Mesothelial cell of epicardium (in vitro differentiated cells): ENCODE results near the gene PDCD1. TPM values are rescaled to one million over a fixed set of nuclear protein-coding genes. Genes with fewer than 3 reads are reported as not detected.

ENCODE experiments used
- DNase-seq, 2 experiments: peaks; one replicate each; pipeline ENCODE4 v3.0.0; 2021; ENCODE audit warnings: low spot score in 2 of 2; ENCODE audit not compliant: unreplicated experiment in 2 of 2
- H3K27ac Mint-ChIP-seq: 2 replicates; pipeline ENCODE4 v1.8.0; 2021; ENCODE audit warnings: mixed read lengths
- H3K27me3 Mint-ChIP-seq: 2 replicates; pipeline ENCODE4 v1.8.0; 2021; ENCODE audit warnings: low read depth, mixed read lengths
- H3K36me3 Mint-ChIP-seq: 2 replicates; pipeline ENCODE4 v1.8.0; 2021; ENCODE audit warnings: mixed read lengths
- H3K4me1 Mint-ChIP-seq: 2 replicates; pipeline ENCODE4 v1.8.0; 2021; ENCODE audit warnings: mixed read lengths
- H3K4me3 Mint-ChIP-seq: 2 replicates; pipeline ENCODE4 v1.8.0; 2021; ENCODE audit warnings: mild to moderate bottlenecking, moderate library complexity, mixed read lengths
- H3K9me3 Mint-ChIP-seq: 2 replicates; pipeline ENCODE4 v1.8.0; 2021; ENCODE audit warnings: mixed read lengths
- total RNA-seq: library from RNA; stranded (reverse); gene quantifications from 3 replicates; pipeline ENCODE4 v1.2.1, GENCODE V29; 2021
- TF ChIP-seq, protein P1 (sequence below): fragments of 200-600 bp; sonication (generic); IDR thresholded peaks from one replicate; pipeline ENCODE4 v1.5.0; 2021; ENCODE audit warnings: antibody characterized with exemption; ENCODE audit not compliant: unreplicated experiment

PDCD1 gene
- total RNA-seq, 1 donor from 2014 or later, result not detected

DNA sequence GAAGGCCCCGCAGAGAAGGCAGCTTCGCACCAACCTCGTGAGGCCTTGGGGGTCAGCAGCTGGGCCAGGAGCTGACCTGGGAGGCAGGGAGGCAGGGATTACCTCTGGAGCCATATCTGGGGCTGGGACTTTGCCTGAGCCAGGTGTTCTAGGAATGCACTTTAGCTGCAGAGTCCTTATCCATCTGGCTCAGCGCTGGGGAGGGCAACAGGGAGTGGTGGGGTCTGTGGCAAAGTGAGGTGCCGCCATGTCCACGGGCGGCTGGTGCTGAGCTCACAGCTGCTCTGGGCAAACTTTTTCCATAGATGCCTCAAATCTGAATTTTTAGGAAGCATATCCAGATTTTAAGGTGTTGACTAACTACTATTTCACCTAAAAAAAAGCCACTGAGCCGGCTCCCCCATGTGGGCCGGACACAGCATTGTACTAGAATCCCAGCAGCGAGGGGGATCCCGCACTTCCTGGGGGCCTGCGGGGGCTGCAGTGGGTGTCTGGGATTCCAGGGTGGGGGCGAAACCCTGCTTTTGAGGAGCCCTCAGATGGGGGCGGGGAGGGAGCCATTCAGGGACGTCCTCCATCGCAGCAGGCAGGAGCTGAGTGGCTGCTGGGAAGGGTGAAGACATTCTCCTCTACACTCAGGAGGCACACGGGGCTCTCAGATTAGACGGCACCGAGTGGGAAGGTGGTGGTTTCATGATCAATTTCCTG, 45.5 kb upstream of the PDCD1 start:
- Mint-ChIP-seq H3K27me3 (no peaks in the 10 kb centered on the region), H3K9me3 (no peaks in the 10 kb centered on the region), H3K4me1 (peaks cover 13% of the 10 kb centered on the region), H3K27ac (no peak overlapping the region), H3K4me3 (no peak overlapping the region), H3K36me3 (no peaks in the 10 kb centered on the region)
- DNase-seq, result no peak
- TF ChIP-seq, protein P1, sequence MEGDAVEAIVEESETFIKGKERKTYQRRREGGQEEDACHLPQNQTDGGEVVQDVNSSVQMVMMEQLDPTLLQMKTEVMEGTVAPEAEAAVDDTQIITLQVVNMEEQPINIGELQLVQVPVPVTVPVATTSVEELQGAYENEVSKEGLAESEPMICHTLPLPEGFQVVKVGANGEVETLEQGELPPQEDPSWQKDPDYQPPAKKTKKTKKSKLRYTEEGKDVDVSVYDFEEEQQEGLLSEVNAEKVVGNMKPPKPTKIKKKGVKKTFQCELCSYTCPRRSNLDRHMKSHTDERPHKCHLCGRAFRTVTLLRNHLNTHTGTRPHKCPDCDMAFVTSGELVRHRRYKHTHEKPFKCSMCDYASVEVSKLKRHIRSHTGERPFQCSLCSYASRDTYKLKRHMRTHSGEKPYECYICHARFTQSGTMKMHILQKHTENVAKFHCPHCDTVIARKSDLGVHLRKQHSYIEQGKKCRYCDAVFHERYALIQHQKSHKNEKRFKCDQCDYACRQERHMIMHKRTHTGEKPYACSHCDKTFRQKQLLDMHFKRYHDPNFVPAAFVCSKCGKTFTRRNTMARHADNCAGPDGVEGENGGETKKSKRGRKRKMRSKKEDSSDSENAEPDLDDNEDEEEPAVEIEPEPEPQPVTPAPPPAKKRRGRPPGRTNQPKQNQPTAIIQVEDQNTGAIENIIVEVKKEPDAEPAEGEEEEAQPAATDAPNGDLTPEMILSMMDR, result no peak

DNA sequence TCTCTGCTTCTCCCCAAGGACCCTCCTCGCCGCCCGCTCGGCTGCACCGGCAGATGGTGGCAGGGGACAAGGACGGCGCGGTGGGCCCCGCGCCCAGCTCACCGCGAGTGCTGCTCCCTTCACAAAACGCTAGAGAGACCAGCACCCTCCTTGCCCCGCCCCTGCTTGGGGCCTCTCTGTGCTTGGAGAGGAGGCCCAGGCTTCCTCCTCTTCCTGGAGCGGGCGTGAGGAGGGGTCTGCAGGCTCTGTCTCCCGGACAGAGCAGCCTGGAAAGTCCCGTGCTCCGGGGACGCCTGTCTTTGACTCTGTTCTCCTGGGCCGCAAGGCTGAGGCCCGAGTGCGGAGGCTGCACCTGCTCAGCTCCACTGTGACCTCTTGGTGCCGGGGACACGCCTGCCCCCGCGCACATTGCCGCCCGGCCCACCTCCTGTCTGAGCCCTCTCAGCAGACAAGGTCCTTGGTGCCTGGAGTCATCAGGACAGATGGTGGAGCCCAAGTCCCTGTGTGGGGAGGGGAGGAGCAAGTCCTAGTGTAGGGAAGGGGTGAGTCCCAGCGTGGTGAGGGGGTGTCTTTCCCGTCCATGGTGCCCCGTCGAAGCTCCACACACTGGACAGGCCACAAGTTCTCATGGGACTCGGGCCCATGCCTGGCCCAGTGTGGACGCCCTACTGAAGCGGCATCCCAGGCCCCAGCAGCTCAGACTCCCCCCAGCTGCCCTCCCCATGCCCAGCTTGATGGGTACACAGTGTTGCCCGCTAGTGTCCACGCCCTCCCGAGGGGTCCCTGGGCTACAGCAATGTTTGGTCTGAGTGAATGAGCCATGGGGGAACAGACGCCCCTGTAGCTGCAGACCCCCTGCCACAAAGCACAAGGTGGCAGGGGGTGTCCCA, 44.7 kb upstream of the PDCD1 start:
- H3K27me3 Mint-ChIP-seq, result no peaks in the 10 kb centered on the region
- H3K36me3 Mint-ChIP-seq, result no peaks in the 10 kb centered on the region
- H3K9me3 Mint-ChIP-seq, result no peaks in the 10 kb centered on the region
- H3K27ac Mint-ChIP-seq, result no peak overlapping the region
- TF ChIP-seq, protein P1, result no peak
- DNase-seq, result no peak
- no peak overlapping the region for H3K4me3 Mint-ChIP-seq
- peaks cover 13% of the 10 kb centered on the region for H3K4me1 Mint-ChIP-seq

DNA sequence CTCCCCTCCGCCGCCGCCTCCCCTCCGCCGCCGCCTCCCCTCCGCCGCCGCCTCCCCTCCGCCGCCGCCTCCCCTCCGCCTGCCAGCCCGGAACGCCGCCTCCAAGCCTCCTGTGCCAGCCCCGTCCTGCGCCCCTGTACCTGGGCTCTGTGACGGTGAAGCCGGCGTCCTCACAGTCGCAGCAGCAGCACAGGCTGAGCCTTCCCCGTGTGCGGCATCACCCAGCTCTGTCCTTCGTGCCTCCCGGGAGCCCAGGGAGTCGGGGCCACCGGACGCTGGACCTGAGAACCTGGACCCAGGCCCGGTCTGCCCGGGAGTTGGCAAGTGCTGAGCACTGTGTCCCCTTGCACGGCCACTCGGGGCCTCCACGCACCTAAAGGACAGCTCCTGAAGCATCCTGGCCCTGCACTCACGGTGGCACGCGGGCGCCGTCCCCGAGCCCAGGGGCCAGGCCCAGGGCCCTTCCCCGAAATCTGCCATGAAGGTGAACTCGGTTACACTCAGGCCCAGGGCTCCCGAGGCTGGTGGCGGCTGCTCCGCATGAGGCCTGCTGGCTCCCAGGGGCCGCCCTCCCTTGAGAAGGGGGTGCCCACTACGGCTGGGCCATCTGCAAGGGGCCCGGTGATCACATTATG, 43.8 kb upstream of the PDCD1 start:
- H3K36me3 Mint-ChIP-seq, result no peaks in the 10 kb centered on the region
- no peak overlapping the region for H3K27ac Mint-ChIP-seq
- H3K27me3 Mint-ChIP-seq, result no peaks in the 10 kb centered on the region
- DNase-seq, result no peak
- TF ChIP-seq, protein P1, result no peak
- peak overlapping the region; percentile 28 for H3K4me3 Mint-ChIP-seq
- H3K4me1 Mint-ChIP-seq, result peaks cover 13% of the 10 kb centered on the region
- H3K9me3 Mint-ChIP-seq, result no peaks in the 10 kb centered on the region

DNA sequence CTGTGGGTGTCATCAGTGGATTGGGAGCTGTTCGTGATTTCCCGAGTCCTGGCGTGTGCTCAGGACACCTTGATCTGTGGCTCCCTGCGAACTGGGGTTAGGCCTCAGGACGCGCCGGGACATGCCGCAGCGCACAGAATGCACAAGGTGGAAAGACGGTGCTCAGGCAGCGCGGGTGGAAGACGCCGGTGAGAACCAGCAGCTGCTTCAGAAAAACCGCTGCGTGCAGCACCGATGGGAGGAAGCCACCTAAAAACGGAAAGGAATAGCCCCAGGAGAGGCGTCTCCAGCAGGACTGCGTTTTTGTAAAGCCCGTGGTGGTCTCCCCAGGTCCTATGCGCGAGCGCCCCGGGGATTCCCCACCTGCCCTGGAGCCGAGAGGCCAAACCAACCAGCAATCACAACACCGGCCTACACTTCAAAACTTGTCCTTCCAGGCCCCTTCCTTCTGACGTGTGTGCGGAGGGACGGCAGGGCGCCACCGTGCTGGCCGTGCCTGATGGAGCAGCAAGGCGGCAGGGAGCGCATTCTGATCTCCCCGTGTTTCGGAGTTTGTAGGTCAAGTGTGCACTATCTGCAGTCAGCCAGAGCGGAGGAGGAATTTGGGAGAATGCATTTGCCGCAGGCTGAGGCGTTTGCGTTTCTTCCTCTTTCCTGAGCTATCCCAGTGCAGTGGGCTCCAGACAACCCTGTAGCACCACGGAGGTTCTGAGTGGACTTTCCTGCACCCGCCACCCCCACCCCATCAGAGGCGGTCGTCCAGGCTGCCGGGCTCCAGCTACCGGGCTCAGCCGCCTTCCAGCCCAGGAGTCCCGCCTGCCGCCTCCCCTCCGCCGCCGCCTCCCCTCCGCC, 43.0 kb upstream of the PDCD1 start:
- Mint-ChIP-seq H3K9me3 (no peaks in the 10 kb centered on the region), H3K27ac (peak overlapping the region; percentile 93), H3K4me3 (peak overlapping the region; percentile 78), H3K36me3 (no peaks in the 10 kb centered on the region), H3K4me1 (peaks cover 13% of the 10 kb centered on the region), H3K27me3 (no peaks in the 10 kb centered on the region)
- TF ChIP-seq, protein P1, result no peak
- DNase-seq, result peak in 1 of 2 experiments; percentile 41

DNA sequence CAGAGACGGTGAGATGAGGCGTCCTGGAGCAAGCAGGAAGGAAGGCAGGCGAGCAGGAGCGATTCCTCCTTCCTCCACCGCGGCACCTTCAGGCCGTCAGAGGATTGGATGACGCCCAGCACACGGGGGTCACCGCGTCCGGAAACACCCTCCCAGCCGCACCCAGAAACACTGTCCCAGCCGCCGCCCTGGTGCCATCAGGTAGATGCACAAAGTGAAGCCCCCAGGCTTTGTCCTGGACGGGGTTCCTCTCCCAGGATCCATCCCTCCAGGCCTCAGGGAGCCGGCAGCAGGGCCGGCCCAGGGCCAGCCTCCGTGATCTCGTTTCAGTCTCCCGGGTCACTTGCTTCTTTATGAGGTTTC, 42.3 kb upstream of the PDCD1 start:
- peaks cover 15% of the 10 kb centered on the region for H3K4me1 Mint-ChIP-seq
- no peaks in the 10 kb centered on the region for H3K9me3 Mint-ChIP-seq
- H3K27me3 Mint-ChIP-seq, result no peaks in the 10 kb centered on the region
- DNase-seq, result no peak
- H3K4me3 Mint-ChIP-seq, result peak overlapping the region; percentile 78
- TF ChIP-seq, protein P1, result no peak
- no peaks in the 10 kb centered on the region for H3K36me3 Mint-ChIP-seq
- peak overlapping the region; percentile 93 for H3K27ac Mint-ChIP-seq
